Measurements from ENCODE around the gene TRPM2.

The TRPM2 gene

DNA sequence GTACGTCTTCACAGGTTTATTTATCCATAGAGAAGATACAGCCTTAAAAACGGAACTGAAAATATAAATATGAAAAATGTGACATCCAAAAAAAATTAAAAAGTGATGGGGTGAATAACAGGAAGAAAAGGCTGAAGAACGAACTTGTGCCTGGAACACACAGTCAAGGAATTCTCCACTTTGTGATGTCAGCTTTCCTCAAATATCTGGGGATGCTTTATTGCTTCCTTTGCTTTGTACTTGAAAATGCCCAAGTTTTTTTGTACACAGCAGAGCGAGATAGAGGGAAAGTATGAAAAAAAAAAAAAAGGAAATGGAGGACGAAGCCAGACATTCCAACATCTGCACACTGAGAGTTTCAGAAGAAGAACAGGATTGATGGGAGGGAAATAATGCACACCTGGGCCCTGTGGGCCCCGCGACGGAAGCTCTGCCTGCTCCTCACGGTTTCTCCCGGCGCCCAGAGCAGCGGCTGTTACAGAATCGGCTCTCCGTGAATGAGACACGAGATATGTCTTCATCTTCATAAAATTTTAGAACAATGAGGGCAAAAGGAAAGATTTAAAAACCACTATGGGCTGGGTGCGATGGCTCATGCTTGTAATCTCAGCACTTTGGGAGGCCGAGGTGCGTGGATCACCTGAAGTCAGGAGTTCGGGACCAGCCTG lies 91.9 kb downstream of the TRPM2 start:
- no peak for DNase-seq (ENCODE audit: low read depth)

DNA sequence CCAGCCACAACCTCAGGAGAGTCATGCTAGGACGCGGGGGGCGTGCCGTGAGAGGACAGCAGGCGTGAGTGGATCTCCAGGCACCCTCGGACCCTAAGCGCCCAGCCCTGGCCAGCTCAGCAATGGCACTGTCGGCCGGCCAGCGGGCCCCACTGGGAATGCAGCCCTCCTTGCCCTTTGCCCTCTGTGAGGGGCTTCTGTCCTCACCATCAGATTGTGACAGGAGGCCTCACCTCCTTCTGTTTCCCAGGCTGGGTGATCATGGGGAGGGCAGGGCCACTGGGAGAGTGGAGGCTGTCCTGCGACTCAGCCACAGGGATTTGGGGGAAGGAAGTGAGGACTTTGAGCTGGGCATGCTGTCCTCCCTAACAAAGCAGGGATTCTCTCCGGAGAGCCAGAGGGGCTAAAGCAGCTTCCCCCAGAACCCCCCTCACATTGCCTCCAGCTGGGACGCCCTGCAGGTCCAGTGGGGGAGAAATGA lies 95.3 kb downstream of the TRPM2 start:
- DNase-seq (ENCODE audit: low read depth): no peak

DNA sequence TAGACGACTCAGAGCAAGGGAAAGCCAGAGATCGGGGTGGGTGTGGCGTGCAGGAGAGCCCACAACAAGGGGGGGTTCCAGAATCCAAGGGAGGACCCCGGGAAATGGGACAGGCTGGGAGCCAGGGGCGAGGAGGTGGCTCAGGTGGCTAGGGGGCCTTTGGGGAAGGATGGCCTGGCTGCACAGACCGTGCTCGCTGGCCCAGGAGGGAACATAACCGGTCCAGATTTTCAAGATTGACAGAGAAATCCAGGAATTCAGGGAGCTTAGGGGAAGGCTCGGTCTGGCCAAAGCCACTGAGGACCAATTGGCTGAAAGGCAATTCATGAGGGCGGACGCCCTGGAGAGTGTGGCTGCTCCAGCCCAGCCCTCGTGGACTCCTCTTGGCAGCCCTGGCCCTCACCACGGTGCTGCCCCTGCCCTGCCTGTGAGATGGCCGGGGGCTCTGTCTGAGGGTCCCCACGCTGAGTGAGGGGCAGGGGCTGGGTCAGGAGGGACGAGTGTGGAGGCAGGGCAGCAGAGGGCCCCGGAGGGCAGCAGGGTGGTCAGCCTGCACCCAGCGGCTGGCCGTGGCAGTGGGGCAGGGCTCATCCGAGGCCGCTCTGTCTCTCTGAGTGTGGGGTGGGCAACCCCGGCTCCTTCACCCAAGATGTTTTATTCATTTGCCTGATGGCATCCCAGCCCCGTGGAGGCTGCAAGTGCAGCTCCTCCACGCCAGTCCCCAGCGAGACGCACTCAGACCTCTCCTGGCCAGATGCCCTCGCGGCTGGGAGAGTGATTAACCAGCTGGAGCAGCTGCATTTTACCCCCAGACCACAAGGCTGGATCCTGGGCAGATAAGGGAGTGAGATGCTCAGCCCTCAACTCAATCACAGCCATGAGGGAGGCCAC lies 96.3 kb downstream of the TRPM2 start:
- DNase-seq (ENCODE audit: low read depth): no peak

DNA sequence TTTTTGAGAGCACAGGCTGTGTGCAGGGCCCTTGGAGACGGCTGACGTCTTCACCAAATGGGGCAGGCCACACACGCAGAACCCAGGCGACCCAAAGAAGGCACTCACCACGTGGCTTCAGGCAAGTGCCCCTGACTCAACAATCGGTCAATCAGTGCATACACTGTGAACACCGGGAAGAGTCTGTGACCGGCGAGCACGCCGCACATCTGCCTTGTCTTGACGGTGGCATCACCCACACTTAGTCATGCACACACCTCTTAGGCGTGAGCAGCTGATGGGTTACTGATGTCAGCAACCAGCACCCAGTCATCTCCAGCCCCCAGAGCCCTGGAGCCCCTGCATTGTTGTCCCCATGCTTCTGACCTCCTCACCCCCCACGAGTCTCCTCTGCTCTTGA lies 97.0 kb downstream of the TRPM2 start:
- DNase-seq (ENCODE audit: low read depth): no peak

DNA sequence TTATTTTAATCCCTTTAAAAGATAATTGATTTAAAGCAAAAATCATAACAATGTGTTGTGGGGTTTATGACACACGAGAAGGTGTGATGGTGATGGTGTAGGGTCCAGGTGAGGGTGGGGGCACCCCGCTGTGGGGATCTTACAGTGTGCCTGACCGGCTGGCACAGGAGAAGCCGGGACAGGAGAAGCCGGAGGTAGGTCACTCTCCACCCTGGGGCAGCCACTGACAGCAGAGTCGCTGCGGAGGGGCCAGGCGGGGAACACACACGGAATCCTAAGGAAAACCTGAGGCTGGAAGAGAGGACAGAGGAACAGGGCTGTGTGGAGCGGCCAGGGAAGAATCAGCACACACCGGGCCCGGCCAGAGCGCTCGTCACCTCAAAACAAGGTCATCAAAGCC lies 97.6 kb downstream of the TRPM2 start:
- no peak for DNase-seq (ENCODE audit: low read depth)

DNA sequence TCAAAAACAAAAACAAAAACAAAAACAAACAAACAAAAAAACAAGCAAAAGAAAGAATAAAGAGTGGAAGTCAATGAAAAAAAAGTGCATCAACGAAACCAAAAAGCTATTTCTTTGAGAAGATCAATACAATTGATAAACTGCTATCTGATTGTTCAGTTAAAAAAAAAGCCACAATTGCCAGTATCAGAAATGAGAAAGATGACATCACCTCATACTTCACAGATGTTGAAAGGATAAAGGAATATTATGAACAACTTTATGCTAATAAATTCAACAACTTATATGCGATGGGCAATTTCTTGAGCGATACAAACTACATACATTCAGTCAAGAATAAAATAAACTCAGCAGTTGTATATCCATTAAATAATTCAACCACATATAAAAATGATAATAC lies 99.7 kb downstream of the TRPM2 start:
- no peak for DNase-seq (ENCODE audit: low read depth)

DNA sequence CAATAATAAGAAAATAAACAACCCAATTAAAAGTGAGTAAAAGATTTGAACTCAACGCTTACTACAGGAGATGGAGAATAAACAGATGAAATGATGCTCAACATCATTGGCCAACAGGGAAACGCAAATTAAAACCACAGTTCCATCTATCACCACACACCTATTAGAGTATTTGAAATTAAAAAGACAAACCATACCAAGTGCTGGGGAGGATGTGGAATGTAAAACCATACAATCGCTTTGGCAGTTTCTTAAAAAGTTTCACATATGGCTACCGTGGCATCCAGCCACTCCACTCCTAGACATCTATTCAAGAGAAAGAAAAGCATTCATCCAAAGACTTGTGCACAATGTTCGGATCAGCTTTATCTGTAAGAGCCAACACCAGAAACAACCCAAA lies 100.6 kb downstream of the TRPM2 start:
- DNase-seq (ENCODE audit: low read depth): no peak

DNA sequence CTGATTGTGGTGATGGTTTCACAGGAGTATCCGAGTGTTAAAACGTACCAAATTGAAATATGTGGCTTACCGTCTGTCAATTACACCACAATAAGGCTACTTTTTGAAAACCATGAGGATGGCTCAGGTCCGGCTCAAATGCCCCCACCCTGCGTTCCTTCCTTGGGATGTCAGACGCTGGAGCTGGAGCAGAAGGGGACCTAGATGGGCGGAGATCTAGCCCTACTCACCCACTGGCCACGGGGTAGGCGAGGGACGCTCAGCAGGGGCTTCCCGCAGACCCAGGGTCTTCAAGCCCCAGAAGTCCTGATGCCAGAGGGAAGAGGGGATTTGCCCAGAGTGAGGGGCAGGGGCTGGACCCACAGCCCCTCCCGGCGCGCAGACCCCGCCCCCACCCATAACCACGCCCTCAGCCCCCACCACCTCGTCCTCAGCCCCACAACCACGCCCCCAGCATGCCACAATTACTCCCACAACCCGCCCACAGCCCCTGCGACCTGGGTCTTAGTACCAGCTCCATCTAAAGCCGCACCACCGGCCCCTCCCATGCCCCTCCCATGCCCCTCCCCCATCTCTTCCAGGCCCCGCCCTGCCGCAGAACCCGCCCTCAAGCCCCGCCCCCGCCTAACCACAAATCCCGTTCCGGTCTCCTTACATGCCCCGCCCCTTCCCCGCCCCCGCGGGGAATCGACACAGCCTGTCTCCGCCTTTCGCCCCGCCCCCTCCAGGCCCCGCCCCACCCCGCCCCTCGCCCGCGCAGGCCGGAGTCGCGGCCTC lies 101.5 kb downstream of the TRPM2 start, which contains the start of gene LRRC3:
Gene LRRC3 (plus strand): TSS at position 764 of the 777 bp plus-strand sequence. CDS start 1,135 bp downstream, outside the sequence.
- no peak for DNase-seq (ENCODE audit: low read depth)

DNA sequence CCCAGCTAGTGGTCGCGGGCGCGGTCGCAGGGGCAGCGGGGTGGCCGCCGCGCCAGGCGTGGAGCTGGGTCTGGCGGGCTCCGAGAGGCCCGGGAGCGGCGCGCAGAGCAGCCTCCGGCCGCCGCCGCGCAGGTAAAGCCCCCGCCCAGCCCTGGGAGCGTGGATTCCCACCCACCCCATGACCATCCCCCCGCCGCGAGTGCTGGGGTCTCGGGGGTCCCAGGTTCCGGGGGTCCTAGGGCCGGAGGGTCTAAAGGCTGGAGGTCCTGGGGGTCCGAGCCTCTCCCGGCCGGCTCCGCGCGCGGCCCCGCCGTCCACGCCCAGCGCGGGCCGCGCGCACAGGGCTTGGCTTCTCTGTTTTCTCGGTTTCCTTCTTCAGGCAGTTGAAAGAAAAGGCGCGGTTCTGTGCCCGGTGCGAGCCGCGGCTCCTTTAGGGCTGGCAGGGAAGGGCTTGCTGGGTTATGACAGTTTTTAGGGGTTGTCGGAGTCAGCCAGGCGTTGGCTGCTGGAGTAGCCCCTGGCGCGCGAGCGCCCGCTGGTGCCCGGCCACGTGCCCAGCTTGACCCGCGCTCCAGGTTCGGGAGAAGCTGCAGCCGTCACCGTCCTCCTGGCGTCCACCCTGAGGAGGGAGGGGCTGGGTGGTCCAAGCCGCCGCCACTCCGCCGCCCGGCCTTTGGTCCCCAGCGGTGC lies 102.2 kb downstream of the TRPM2 start:
- no peak for DNase-seq (ENCODE audit: low read depth)

DNA sequence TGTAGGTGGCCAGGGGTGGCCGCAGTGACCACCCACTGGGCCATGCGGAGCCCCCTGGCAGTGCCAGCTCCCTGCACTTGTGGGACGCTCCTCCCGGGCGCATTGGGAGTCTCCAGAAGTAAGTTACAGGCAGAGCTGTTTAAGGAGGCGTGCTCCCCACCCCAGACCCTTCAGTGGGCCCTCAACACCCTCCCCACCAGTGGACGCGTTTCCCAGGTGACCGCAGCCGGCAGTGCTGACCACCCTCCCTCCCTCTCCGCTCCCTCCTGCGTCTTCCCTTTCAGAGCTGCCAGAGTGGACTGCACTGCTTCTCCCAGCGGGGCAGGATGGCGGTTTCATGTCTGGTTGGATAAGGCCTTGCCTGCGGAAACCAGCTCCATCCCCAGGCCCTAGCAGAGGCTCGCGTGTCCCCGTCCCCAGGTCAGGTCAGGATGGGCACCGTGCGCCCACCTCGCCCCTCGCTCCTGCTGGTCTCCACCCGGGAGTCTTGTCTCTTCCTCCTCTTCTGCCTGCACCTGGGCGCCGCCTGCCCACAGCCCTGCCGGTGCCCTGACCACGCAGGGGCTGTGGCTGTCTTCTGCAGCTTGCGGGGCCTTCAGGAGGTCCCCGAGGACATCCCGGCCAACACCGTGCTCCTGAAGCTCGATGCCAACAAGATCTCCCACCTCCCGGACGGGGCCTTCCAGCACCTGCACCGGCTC lies 102.9 kb downstream of the TRPM2 start:
- no peak for DNase-seq (ENCODE audit: low read depth)

DNA sequence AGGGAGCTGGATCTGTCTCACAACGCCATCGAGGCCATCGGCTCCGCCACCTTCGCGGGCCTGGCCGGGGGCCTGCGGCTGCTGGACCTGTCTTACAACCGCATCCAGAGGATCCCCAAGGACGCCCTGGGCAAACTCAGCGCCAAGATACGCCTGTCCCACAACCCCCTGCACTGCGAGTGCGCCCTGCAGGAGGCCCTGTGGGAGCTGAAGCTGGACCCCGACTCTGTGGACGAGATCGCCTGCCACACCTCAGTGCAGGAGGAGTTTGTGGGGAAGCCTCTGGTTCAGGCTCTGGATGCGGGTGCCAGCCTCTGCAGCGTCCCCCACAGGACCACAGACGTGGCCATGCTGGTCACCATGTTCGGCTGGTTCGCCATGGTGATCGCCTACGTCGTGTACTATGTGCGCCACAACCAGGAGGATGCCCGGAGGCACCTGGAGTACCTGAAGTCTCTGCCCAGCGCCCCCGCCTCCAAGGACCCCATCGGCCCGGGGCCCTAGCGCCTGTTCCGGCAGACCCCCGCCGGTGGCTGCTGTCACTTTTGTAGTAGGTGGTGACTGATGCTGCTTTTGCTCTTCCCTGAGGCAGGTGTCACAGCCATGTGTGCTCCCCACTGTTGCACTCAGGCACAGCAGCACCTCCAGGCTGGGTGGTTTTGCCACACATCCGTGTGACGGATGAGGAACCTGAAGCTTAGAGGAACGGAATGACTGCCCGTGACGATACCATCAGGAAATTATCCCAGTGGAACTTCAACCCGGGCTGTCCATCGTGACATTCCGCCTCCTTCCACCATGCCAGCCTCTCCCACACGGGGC lies 103.7 kb downstream of the TRPM2 start:
- no peak for DNase-seq (ENCODE audit: low read depth)

DNA sequence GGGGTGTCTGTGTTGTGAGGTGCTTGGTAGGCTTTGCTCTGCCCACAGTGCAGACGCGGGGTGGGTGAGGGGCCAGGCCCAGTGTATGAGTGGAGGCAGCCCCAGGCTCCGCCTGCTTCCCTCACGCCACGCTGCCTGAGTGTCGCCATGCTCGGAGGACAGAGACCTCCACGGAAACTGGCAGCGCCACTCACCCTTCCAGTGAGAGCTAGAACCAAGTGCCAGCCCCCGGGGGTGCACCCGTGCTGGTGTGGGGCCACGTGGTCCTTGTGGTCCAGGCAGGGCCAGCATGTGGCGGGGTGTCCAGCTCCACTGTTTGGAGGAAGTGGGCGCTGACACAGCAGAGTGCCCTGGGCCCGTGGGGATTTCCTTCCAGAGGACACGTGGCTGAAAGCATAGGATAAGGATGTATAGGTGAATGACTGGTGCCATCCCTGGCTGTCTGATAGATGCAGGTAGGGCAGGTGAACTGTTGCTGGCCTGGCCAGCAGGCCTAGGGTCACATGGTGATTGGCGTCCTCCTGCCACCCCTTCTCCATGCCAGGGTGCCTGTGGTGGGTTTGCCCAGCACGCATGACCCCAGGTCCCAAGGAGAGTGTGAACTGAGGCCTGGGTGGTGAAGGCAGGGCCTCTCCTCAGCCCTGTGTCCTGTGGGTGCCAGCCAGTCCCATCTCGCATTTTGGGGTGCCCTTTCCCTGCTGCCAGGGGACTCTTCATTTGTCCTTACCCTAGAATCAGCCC lies 105.7 kb downstream of the TRPM2 start:
- no peak for DNase-seq (ENCODE audit: low read depth)

DNA sequence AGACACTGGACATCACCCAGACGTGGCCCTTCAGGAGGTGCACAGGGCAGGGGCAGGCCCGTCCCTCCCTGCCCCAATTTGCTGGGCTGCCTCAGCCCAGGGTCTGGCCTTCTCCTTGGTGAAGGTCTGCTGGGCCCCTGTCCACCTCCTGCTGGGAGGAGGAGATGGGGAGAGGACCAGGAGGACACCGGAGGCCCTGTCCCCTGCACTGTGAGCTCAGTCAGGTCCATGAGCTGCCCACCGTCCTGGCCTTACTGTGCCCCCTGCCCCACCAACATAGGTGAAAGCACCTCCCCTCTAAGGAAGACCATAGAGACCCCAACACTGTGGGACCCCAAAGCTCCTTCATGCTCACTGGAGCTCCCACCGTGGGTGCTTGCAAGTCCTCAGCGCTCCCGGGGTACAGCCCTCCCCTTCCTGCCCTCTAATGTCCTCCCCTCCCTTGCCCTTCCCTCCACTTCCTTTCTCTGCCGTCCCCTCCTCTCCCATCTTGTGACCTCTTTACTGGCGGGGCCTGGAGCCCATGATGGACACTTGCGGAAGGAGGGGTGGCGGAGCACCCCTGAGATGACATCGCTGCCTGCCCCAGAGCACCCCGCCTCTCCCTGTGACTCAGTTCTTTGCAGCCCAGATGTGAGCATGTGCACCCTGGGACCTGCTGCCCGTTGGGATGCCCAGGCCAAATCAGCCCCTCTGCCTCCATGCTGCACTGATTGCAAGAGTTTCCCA lies 106.5 kb downstream of the TRPM2 start:
- DNase-seq (ENCODE audit: low read depth): no peak

DNA sequence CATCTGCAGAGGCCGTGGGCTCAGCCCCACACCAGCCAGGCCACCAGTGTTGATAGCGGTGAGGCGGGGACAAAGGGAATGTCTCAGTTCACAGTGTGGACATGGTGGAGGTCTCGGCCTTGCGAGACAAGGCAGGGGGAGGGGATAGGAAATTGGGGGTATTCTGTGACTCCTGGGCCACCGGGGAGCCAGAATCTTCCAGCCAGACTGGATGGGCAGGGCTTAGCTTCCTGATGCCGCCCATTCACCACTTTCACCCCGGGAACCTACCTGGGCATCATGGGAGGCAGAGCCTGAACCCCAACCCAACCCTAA lies 107.0 kb downstream of the TRPM2 start:
- DNase-seq (ENCODE audit: low read depth): no peak

DNA sequence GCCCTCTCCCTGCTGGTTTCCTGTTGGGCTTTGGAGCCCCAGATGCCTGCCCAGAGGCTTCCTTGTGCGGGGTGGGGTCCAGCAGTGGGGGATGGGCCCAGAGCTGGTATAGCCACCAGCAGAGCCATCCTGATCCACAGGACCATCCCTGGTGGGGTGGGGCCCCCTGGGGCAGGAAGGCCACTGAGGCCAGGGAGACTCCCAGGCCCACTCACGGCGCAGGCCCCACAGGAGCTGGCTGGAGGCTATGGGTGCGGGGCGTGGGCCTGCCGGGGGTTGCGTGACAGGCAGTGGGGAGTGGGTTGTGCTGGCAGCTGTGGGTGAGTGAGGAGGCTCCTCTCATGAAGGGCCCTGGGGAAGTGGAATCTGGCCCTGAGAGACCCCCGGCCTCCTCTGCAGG lies 107.6 kb downstream of the TRPM2 start:
- DNase-seq (ENCODE audit: low read depth): no peak

DNA sequence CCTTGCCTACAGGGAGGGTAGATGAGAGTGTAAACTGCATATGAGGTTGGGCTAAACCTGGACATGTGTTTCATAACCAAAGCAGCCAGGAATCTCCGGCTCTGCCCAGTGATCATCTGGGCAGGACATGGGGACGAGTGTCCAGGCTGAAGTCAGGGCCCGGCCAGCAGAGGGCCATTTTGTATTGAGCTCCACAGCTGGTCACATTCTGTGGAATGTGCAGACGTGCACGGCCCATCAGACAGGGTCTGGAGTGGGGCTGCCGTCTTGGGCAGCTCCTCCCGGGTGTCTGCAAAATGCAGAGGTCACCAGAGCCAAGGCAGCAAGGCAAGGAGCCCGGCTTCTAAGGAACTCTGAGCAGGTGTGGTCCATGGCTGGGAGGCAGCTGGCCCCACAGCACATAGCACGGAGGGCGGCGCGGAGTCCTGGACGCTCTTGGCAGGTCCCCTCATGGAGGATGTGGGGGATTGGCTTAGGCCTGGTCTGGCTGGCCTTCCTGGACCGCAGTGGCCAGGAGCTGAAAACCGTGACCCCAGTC lies 108.1 kb downstream of the TRPM2 start:
- no peak for DNase-seq (ENCODE audit: low read depth)

DNA sequence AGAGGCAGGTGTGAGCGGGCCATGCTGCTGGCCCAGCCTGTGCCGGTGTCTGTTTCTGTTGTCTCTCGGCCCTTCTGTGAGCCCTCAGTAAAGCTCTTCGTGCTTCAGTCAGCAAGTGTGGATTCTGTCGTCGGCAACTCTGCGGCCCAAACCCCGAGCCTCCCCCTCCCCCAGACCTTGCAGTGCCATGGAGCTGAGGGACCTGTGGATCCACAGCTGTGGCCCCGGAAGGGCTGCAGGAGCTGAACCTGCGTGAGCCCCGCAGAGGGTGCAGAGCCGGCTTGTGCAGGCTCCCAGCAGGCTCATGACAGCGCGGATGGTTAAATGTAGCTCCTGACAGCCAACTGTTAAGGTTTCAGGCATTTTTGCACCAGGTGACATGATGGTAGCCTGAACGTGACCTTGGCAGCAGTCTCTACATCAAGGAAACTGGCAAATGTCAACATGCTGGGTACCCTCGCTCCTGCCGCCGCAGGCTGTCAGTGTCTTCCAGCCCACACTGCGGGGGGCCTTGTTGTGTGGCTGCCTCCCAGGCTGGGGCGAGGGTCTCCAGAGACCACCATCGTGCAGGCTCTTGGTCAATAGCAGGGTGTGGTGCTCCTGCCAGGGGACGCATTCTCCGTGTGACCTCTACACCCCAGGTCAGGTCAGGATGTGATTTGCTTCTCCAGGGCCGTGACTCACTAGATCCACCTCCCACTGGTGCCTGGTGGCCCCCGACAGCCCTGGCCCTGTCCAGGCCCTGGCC lies 108.8 kb downstream of the TRPM2 start:
- no peak for DNase-seq (ENCODE audit: low read depth)

DNA sequence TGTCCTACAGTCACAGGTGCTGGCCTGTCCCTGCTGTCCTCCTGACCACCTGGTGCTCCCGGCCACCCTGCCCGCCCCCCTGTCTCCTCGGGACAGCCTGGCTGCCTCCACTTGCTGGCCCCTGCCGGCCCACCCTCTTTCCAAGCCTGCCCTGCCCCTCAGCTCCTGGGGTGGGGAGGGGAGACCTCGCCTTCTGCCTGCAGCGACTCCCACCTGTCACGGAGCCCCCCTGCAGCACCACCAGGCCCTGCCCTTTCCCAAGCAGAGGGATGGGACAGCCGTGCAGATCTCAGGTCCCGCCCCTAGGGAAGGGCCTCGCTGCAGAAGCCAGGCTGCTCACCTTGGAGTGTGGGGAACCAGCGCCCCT lies 109.4 kb downstream of the TRPM2 start:
- DNase-seq (ENCODE audit: low read depth): no peak

All from HS-27A (cell line).